Stimulated activated CD8-positive, alpha-beta memory T cell treated with anti-CD3 and anti-CD28 coated beads, Interleukin-4, amount 100 ng/mL, for 1 hour (primary cell): ENCODE data around the gene BRCC3.

Source experiments
- DNase-seq, 2 donors: peaks; one replicate each; pipeline ENCODE4 v3.0.0-alpha.2; 2020; ENCODE audit warnings: low read depth in 2 of 2, low spot score in 1 of 2

BRCC3 gene

GRCh38 chrX:155070975-155071693 is at the start of gene BRCC3, which contains the start of the genes CMC4 and MTCP1:
Gene BRCC3, plus strand, starts transcription at chrX:155071508. Its CDS starts 20 bp downstream, at chrX:155071528.
Gene CMC4, minus strand, starts transcription at chrX:155071136. Its CDS starts 7,113 bp downstream, at chrX:155064023.
Gene MTCP1, minus strand, starts transcription at chrX:155071136. Its CDS starts 5,126 bp downstream, at chrX:155066010.
- DNase-seq: peak; percentile 52 to 53

- no peak for DNase-seq
Measured at GRCh38 chrX:155022585-155022984, 48.7 kb upstream of the BRCC3 start, which contains the start of gene F8. Gene F8, minus strand, starts transcription at chrX:155022723. Its CDS starts 171 bp downstream, at chrX:155022552.

- DNase-seq: no peak
Measured at GRCh38 chrX:155023907-155024833, 47.1 kb upstream of the BRCC3 start.

- no peak for DNase-seq
Measured at GRCh38 chrX:155026420-155026726, 44.9 kb upstream of the BRCC3 start.

GRCh38 chrX:155026727-155027508 is 44.4 kb upstream of the BRCC3 start, which contains the start of gene FUNDC2:
Gene FUNDC2, plus strand, starts transcription at chrX:155026844. Its CDS starts 95 bp downstream, at chrX:155026939.
- peak; percentile 79 to 88 for DNase-seq

GRCh38 chrX:155027509-155028066 is 43.7 kb upstream of the BRCC3 start:
- DNase-seq: no peak

GRCh38 chrX:155028129-155028528 is 43.2 kb upstream of the BRCC3 start:
- no peak for DNase-seq

- no peak for DNase-seq
Measured at GRCh38 chrX:155028877-155029291, 42.4 kb upstream of the BRCC3 start.

GRCh38 chrX:155031657-155032056 is 39.7 kb upstream of the BRCC3 start:
- no peak for DNase-seq

GRCh38 chrX:155035688-155036087 is 35.6 kb upstream of the BRCC3 start:
- no peak for DNase-seq

GRCh38 chrX:155046129-155046810 is 25.0 kb upstream of the BRCC3 start:
- DNase-seq: no peak

- DNase-seq: no peak
Measured at GRCh38 chrX:155046811-155047528, 24.3 kb upstream of the BRCC3 start.

- no peak for DNase-seq
Measured at GRCh38 chrX:155048977-155049619, 22.2 kb upstream of the BRCC3 start.

- DNase-seq: no peak
Measured at GRCh38 chrX:155052738-155053498, 18.4 kb upstream of the BRCC3 start.

GRCh38 chrX:155053656-155054055 is 17.7 kb upstream of the BRCC3 start:
- DNase-seq: no peak

- DNase-seq: no peak
Measured at GRCh38 chrX:155054255-155054654, 17.1 kb upstream of the BRCC3 start.

- no peak for DNase-seq
Measured at GRCh38 chrX:155055494-155055893, 15.8 kb upstream of the BRCC3 start.

GRCh38 chrX:155056471-155056870 is 14.8 kb upstream of the BRCC3 start:
- no peak for DNase-seq
